Fibroblast of the aortic adventitia (primary cell): Measurements from ENCODE around the gene IL4I1. TPM values are rescaled to one million over a fixed set of nuclear protein-coding genes. Genes with fewer than 3 reads are reported as not detected.

ENCODE experiments used
- DNase-seq: peaks from one replicate; pipeline ENCODE4 v3.0.0-alpha.2; 2010; ENCODE audit warnings: low read depth
- H3K4me3 ChIP-seq: 2 replicates; pipeline ENCODE4 v1.5.1; 2011; ENCODE audit warnings: low read depth, mild to moderate bottlenecking, control low read depth, low read length, moderate library complexity
- total RNA-seq: library from RNA; depleted of rRNA; stranded (reverse); fragments of >200 nt; gene quantifications from 2 replicates; pipeline ENCODE4 v1.2.3, GENCODE V29; 2012; ENCODE audit warnings: low replicate concordance
- TF ChIP-seq, protein P1 (sequence below): IDR thresholded peaks from 2 replicates; pipeline ENCODE4 v1.5.1; 2011; ENCODE audit warnings: mild to moderate bottlenecking, low read length, control low read depth, inconsistent platforms; ENCODE audit not compliant: insufficient read depth

IL4I1 gene
- total RNA-seq, 1 donor = not detected

DNA sequence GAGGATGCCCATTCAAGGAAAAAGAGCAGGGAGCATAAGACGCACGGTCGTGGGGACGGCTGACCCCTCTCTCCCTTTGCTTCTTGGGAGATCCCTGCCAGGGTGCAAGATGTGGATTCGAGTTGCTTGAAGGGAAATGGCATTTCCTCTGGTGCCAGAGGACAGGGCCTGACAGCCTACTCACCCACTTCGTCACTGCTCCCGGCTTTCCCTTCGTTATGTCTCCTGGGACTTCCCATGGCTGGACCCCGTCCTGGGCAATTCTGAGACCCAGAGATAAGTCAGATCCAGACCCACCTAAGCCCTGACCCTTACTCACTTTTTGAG lies 18.0 kb downstream of the IL4I1 start:
- H3K4me3 ChIP-seq = peak overlapping the region; percentile 95
- TF ChIP-seq, protein P1, sequence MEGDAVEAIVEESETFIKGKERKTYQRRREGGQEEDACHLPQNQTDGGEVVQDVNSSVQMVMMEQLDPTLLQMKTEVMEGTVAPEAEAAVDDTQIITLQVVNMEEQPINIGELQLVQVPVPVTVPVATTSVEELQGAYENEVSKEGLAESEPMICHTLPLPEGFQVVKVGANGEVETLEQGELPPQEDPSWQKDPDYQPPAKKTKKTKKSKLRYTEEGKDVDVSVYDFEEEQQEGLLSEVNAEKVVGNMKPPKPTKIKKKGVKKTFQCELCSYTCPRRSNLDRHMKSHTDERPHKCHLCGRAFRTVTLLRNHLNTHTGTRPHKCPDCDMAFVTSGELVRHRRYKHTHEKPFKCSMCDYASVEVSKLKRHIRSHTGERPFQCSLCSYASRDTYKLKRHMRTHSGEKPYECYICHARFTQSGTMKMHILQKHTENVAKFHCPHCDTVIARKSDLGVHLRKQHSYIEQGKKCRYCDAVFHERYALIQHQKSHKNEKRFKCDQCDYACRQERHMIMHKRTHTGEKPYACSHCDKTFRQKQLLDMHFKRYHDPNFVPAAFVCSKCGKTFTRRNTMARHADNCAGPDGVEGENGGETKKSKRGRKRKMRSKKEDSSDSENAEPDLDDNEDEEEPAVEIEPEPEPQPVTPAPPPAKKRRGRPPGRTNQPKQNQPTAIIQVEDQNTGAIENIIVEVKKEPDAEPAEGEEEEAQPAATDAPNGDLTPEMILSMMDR = no peak
- no peak for DNase-seq

DNA sequence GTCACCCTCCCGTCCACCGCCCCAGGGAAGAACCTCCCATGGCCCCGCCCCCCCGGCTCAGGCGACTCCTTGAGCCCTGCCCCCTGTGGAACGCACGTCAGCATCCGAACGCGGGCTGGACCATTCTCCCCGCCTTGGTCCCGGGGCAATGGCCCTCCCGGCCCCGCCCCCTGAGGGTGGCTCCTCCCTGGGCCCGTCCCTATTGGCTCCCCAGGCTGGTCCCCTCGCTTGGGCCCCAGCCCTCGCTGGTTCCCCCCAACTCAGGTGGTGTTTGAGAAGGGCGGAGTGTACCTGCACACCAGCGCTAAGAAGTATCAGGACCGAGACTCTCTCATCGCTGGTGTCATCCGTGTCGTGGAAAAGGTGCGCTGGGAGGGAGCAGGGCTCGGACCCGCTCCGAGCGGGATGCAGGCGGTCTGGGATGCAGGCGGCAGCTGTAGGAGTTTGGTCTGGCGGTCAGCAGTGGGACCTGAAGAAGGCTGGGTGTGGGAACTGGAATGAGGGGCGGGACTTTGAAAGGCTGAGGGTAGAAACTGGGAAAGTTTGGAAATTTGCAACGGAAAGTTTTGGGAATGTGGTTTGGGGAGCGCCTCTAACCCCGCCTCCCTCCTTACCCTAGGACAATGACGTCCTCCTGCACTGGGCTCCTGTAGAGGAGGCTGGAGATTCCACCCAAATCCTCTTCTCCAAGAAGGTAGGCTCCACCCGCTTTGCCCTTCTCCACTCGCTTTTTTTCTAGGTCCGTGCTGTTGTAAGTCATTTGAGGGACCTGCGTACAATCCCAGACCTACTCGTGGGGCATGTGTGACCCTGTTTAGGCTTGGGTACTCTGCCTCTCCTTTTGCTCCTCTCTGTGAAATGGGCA lies 18.6 kb downstream of the IL4I1 start:
- peak overlapping the region; percentile 95 for H3K4me3 ChIP-seq
- peak; percentile 96 for DNase-seq
- TF ChIP-seq, protein P1 = no peak

DNA sequence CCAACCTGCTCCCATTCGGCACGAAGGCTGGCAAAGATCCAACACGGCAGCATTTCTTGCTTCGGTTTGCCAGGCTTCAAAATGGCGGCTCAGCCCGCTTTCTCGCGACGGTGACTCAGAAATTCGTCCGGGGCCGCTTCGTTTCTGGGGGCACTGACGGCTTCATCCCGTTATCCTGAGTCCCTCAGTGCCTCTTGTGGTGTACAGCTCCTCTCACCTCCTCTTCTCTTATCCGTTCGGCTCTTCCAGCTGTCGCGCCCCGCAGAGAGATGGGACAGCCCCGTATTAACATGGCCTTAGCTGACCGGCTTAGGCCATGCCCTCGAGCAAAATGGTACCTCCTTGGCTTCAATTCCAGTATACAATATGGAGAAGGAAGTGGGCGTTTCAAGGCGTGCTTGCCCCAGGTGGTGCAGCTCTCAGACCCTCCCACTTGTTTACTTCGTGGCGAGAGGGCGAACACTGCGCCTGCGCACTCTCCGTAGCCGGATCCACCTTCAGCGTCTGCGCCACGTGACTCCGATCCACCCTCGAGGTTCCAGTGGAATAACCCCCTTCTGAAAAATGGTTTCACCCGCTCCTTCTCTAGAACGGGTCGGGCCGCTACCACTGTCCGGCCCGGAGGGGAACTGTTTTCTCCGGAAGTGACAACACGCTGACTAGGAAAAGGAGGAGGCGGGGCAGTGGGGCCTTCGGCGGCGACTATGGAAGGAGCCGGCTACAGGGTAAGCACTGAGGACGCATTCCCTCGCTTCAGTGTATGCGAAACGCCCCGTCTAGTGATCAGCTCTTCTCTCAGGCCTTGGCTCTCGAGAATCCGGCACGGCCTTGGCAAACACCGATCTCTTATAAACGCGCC lies 19.4 kb downstream of the IL4I1 start, which contains the start of the genes AKT1S1 and TBC1D17:
AKT1S1 (minus strand) TSS at position 336 of the 859 bp plus-strand sequence. CDS start 4,060 bp downstream, outside the sequence.
TBC1D17 (plus strand) TSS at position 683 of the 859 bp plus-strand sequence; CDS start at position 705, 22 bp downstream.
- peak within 1 kb of the TSS; percentile 100 for H3K4me3 ChIP-seq
- TF ChIP-seq, protein P1 = no peak
- DNase-seq = peak; percentile 100

DNA sequence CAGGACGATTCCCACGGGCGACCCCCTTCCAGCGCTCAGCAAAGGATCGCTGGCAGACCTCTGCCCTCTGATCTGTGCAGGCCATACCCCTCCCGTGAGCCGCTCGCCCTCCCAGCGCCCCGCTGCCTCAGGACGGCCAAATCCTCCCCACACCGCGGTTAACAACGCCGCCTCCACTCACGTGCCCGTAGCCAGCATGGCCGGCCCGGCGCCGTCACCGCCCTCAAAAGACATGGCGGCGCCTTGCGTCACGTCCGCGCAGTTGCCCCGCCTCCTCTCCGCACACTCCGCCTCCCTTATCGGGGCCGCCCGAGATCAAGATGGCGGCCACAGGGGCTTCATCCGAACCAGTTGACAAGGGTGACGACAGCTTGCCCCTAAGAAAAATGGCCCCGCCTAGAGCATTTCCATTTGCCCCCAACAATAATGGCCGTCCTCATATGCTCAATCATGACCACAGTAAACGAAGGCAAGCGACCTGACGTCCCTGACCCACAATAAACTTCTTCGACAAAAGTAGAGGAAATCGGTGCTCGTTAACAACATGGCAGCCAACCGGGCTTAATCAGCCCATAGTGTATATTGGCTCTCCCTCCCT lies 20.2 kb downstream of the IL4I1 start:
- H3K4me3 ChIP-seq = peak overlapping the region; percentile 100
- DNase-seq = peak; percentile 100
- TF ChIP-seq, protein P1 = no peak

DNA sequence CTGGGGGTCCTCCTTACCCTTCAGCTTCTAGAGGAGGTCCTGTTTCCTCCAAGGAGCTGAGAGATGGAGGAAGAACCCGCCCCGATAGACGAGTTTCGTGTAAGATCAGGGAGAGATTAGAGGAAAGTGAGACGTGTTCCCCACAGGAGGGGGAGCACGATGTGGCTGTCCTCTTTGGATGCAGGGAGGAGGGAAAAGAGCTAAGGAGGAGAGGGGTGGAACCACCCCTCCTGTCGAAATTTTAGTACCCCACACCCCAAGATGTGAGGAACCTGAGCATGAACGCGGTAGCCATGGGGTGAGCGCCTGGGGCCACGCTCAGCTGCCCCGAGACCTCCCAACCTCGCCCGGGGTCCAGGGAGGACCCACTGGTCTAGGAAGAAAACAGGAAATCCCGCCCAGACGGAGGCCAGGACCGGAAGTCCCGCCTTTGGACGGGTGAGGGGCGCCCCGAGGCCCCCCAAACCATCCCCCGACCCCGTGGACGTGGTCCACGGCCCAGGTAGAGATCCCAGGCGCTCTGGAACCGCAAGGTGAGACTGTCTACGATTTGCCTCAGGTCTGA lies 20.7 kb downstream of the IL4I1 start:
- TF ChIP-seq, protein P1 = no peak
- H3K4me3 ChIP-seq = peak overlapping the region; percentile 100
- DNase-seq = peak; percentile 49

DNA sequence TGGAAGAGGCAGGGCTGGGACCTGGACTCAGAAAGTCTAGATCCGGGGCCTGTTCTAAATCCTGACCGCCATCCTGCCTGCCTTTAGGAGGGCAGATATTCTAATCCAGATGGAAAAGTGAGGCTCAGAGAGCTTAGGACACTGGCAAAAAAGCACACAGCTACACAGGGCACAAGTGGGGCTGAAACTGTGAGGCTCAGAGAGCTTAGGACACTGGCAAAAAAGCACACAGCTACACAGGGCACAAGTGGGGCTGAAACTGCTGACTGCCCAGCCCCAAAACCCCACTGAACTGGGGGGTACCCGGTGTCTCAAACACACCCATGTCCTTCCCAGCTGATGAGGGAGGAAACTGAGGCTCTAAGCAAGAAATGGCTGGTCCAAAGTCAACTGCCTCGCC lies 21.5 kb downstream of the IL4I1 start:
- H3K4me3 ChIP-seq = peak overlapping the region; percentile 100
- no peak for DNase-seq
- TF ChIP-seq, protein P1 = no peak
